Measurements from ENCODE around the gene GNPDA2.

GNPDA2 gene

DNA sequence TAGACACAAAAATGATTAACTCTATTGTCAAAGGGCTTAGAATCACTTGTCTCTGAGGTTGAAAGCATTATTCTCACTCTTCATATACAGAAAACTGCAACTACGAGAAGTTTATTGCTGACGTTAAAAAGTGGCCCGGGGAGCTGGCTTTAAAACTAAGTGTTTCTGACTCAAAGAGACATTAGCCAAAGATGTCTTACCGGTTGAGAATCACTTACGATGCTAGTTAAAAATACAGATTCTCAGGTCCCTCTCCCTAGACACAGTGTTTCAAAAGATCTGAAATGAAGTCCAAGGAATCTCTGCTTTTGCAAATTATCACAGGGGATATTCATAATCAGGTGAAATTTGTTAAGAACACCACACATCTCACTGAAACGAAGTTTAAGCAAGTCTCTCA is 1.2 kb downstream of the GNPDA2 start:
- Histone ChIP-seq H3K27me3 (ENCODE audit: insufficient read depth, poor library complexity, severe bottlenecking) (no peaks in the 10 kb centered on the region), H3K4me3 (replicated peaks; ENCODE audit: insufficient read depth, low read length) (peak overlapping the region; percentile 53), H3K27ac (replicated peaks) (no peak overlapping the region)
- DNase-seq (ENCODE audit: low read depth in 1 of 2, low spot score in 1 of 2) = no peak
- TF ChIP-seq POLR2AphosphoS5 (IDR thresholded peaks at IDR 0.05; ENCODE audit: low read depth) (no peak), GABPA (IDR thresholded peaks at IDR 0.05; ENCODE audit: low read depth) (no peak), SPI1 (IDR thresholded peaks at IDR 0.05; ENCODE audit: borderline replicate concordance, low read depth) (no peak)
- TF ChIP-seq, protein P1, sequence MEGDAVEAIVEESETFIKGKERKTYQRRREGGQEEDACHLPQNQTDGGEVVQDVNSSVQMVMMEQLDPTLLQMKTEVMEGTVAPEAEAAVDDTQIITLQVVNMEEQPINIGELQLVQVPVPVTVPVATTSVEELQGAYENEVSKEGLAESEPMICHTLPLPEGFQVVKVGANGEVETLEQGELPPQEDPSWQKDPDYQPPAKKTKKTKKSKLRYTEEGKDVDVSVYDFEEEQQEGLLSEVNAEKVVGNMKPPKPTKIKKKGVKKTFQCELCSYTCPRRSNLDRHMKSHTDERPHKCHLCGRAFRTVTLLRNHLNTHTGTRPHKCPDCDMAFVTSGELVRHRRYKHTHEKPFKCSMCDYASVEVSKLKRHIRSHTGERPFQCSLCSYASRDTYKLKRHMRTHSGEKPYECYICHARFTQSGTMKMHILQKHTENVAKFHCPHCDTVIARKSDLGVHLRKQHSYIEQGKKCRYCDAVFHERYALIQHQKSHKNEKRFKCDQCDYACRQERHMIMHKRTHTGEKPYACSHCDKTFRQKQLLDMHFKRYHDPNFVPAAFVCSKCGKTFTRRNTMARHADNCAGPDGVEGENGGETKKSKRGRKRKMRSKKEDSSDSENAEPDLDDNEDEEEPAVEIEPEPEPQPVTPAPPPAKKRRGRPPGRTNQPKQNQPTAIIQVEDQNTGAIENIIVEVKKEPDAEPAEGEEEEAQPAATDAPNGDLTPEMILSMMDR (IDR thresholded peaks at IDR 0.05; ENCODE audit: insufficient read depth, low read length) = no peak
- TF ChIP-seq, protein P2, sequence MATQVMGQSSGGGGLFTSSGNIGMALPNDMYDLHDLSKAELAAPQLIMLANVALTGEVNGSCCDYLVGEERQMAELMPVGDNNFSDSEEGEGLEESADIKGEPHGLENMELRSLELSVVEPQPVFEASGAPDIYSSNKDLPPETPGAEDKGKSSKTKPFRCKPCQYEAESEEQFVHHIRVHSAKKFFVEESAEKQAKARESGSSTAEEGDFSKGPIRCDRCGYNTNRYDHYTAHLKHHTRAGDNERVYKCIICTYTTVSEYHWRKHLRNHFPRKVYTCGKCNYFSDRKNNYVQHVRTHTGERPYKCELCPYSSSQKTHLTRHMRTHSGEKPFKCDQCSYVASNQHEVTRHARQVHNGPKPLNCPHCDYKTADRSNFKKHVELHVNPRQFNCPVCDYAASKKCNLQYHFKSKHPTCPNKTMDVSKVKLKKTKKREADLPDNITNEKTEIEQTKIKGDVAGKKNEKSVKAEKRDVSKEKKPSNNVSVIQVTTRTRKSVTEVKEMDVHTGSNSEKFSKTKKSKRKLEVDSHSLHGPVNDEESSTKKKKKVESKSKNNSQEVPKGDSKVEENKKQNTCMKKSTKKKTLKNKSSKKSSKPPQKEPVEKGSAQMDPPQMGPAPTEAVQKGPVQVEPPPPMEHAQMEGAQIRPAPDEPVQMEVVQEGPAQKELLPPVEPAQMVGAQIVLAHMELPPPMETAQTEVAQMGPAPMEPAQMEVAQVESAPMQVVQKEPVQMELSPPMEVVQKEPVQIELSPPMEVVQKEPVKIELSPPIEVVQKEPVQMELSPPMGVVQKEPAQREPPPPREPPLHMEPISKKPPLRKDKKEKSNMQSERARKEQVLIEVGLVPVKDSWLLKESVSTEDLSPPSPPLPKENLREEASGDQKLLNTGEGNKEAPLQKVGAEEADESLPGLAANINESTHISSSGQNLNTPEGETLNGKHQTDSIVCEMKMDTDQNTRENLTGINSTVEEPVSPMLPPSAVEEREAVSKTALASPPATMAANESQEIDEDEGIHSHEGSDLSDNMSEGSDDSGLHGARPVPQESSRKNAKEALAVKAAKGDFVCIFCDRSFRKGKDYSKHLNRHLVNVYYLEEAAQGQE (IDR thresholded peaks at IDR 0.05; ENCODE audit: insufficient replicate concordance, low read depth) = no peak

DNA sequence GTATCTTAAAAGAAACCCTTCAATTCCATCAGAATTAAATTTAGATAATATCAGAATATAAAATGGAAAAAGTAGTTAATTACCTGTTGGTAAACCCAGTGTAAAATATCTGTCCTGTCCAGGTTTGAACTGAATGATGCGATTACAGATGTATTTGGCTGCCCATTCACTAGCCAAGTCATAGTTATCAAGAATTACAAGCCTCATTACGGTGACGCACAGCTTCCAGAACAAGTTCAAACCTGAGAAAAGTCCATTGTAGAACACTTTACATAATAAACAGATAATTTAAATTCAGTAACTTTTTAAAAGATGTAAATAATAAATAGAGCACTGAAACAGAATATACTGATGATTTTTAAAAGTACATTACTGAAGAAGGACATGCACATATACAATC is 4.4 kb downstream of the GNPDA2 start:
- no peak overlapping the region for H3K4me3 ChIP-seq (replicated peaks; ENCODE audit: insufficient read depth, low read length)
- TF ChIP-seq SPI1 (IDR thresholded peaks at IDR 0.05; ENCODE audit: borderline replicate concordance, low read depth) = no peak
- TF ChIP-seq, protein P1 (IDR thresholded peaks at IDR 0.05; ENCODE audit: insufficient read depth, low read length) = no peak
- no peak for TF ChIP-seq GABPA (IDR thresholded peaks at IDR 0.05; ENCODE audit: low read depth)
- TF ChIP-seq POLR2AphosphoS5 (IDR thresholded peaks at IDR 0.05; ENCODE audit: low read depth) = no peak
- TF ChIP-seq, protein P2 (IDR thresholded peaks at IDR 0.05; ENCODE audit: insufficient replicate concordance, low read depth) = no peak
- no peaks in the 10 kb centered on the region for H3K27me3 ChIP-seq (ENCODE audit: insufficient read depth, poor library complexity, severe bottlenecking)
- H3K27ac ChIP-seq (replicated peaks) = no peak overlapping the region
- no peak for DNase-seq (ENCODE audit: low read depth in 1 of 2, low spot score in 1 of 2)

DNA sequence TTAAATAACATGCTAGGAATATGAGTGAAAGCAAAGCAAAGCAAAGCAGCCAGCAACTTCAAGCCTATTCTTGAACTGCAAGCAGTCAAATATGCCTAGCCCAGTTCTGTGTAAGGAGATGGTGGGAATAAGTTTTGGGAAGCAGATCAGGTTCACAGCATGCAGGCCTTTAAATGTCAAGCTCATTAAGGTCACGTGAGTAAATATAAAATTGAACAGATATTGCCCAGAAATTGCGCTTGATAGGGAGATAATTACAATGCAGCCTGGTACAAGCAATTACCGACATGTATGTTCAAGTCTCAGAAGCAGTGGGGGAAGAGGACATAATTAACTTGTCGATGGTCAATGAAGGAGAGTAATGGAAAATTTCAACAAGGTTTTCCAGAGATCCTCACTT is 6.0 kb downstream of the GNPDA2 start:
- TF ChIP-seq, protein P2 (IDR thresholded peaks at IDR 0.05; ENCODE audit: insufficient replicate concordance, low read depth) = no peak
- no peak for TF ChIP-seq GABPA (IDR thresholded peaks at IDR 0.05; ENCODE audit: low read depth)
- TF ChIP-seq POLR2AphosphoS5 (IDR thresholded peaks at IDR 0.05; ENCODE audit: low read depth) = no peak
- no peak for TF ChIP-seq SPI1 (IDR thresholded peaks at IDR 0.05; ENCODE audit: borderline replicate concordance, low read depth)
- TF ChIP-seq, protein P1 (IDR thresholded peaks at IDR 0.05; ENCODE audit: insufficient read depth, low read length) = no peak
- no peak for DNase-seq (ENCODE audit: low read depth in 1 of 2, low spot score in 1 of 2)
- Histone ChIP-seq H3K27ac (replicated peaks) (no peak overlapping the region), H3K27me3 (ENCODE audit: insufficient read depth, poor library complexity, severe bottlenecking) (no peaks in the 10 kb centered on the region), H3K4me3 (replicated peaks; ENCODE audit: insufficient read depth, low read length) (no peak overlapping the region)
